K562 (cell line): ENCODE data around the gene CCDC28B. TPM values are rescaled to one million over a fixed set of nuclear protein-coding genes. Genes with fewer than 3 reads are reported as not detected.

Experiments
- ATAC-seq: fragments of 200-7000 bp; cut with Tn5 transposase; 3 replicates; pipeline ENCODE4 v1.9.1; 2020; ENCODE audit warnings: moderate library complexity
- BruUV-seq: library from RNA; stranded (reverse); fragments of 400-500 nt; replicated peaks from 2 replicates; lab custom pipeline; 2021; lab: Mats Ljungman, UMichigan
- CTCF ChIA-PET: fragments of 300-600 bp; formaldehyde crosslinking; extraction: SDS; loops from one replicate; lab custom pipeline; 2021; ENCODE audit warnings: low intra/inter-chr PET ratio; lab: Yijun Ruan, JAX
- POLR2A ChIA-PET: fragments of 300-600, 350-650 bp; sonication (Branson Sonifier 250); formaldehyde crosslinking; extraction: SDS; loops from one replicate; lab custom pipeline; 2021; ENCODE audit warnings: antibody characterized with exemption, inconsistent platforms; lab: Yijun Ruan, JAX
- DNase-seq, 4 experiments: peaks; one replicate each; pipeline versions ENCODE4 v3.0.0 to v3.0.0-alpha.2; 2011 to 2018; ENCODE audit warnings: low spot score in 3 of 4, mixed read lengths in 3 of 4; ENCODE audit errors: extremely low read depth in 1 of 4
- FAIRE-seq: peaks from 2 replicates; lab custom pipeline; 2011; peaks lifted over from hg19 to GRCh38; lab: Jason Lieb, UNC
- H2AFZ ChIP-seq: 2 replicates; pipeline ENCODE4 v1.6.0; 2011; ENCODE audit warnings: low read depth, low read length, control low read depth, inconsistent platforms
- H3K27ac ChIP-seq: fragments of 200-600 bp; 3 replicates; pipeline ENCODE4 v1.8.0; 2011; ENCODE audit warnings: low read depth, mild to moderate bottlenecking, control low read depth, inconsistent platforms, low read length, moderate library complexity, mixed read lengths; ENCODE audit errors: extremely low read depth
- H3K27me3 ChIP-seq, 2 experiments: fragments of 300-600 bp in 1 of 2; 2 replicates in 1 of 2; 3 replicates in 1 of 2; pipeline versions ENCODE4 v1.6.0 to v1.8.0; 2011; ENCODE audit warnings: inconsistent platforms in 2 of 2, low read length in 2 of 2, mild to moderate bottlenecking in 1 of 2, mixed read lengths in 1 of 2, moderate library complexity in 1 of 2; ENCODE audit not compliant: control insufficient read depth in 2 of 2, insufficient read depth in 2 of 2
- H3K36me3 ChIP-seq: fragments of 300-600 bp; 3 replicates; pipeline ENCODE4 v1.8.0; 2011; ENCODE audit warnings: mild to moderate bottlenecking, low read length, inconsistent platforms; ENCODE audit not compliant: control insufficient read depth, insufficient read depth
- H3K4me1 ChIP-seq, 2 experiments: fragments of 200-600 bp in 1 of 2; replicated peaks in 1 of 2; 2 replicates in 1 of 2; 3 replicates in 1 of 2; pipeline versions ENCODE4 v1.5.1 to v1.8.0; 2011; ENCODE audit warnings: inconsistent platforms in 2 of 2, low read length in 2 of 2, mild to moderate bottlenecking in 1 of 2, mixed read lengths in 1 of 2, moderate library complexity in 1 of 2; ENCODE audit not compliant: control insufficient read depth in 2 of 2, insufficient read depth in 2 of 2
- H3K4me2 ChIP-seq: 2 replicates; pipeline ENCODE4 v1.6.1; 2011; ENCODE audit warnings: low read length, control low read depth, inconsistent platforms, mixed read lengths; ENCODE audit not compliant: insufficient read depth
- H3K4me3 ChIP-seq: fragments of 200-600 bp; sonication (generic), shearing (Covaris generic); 2 replicates; pipeline ENCODE4 v1.5.1; 2016; ENCODE audit warnings: control low read depth, inconsistent platforms
- H3K79me2 ChIP-seq: fragments of 200-600 bp; 3 replicates; pipeline ENCODE4 v1.8.0; 2011; ENCODE audit warnings: low read length, inconsistent platforms; ENCODE audit not compliant: control insufficient read depth, insufficient read depth
- H3K9ac ChIP-seq, 2 experiments: 2 replicates each; pipeline versions ENCODE4 v1.6.0 to v1.6.1; 2011; ENCODE audit warnings: low read depth in 2 of 2, low read length in 2 of 2, control low read depth in 1 of 2, inconsistent platforms in 1 of 2, mild to moderate bottlenecking in 1 of 2, mixed read lengths in 1 of 2; ENCODE audit not compliant: insufficient read depth in 1 of 2
- H3K9me1 ChIP-seq: one replicate; pipeline ENCODE4 v1.6.0; 2011; ENCODE audit warnings: inconsistent platforms, mild to moderate bottlenecking, low read length, moderate library complexity; ENCODE audit not compliant: control insufficient read depth, insufficient read depth
- H3K9me3 ChIP-seq: replicated peaks from 2 replicates; pipeline ENCODE4 v1.5.1; 2011; ENCODE audit warnings: low read depth, low read length, inconsistent platforms; ENCODE audit not compliant: control insufficient read depth, insufficient read depth
- H4K20me1 ChIP-seq: replicated peaks from 2 replicates; pipeline ENCODE4 v1.6.1; 2011; ENCODE audit warnings: low read length, inconsistent platforms, mixed read lengths; ENCODE audit not compliant: control insufficient read depth, insufficient read depth
- ARID2 ChIP-seq: fragments of 450-650 bp; IDR thresholded peaks from 2 replicates; pipeline ENCODE4 v1.6.1; 2017; ENCODE audit warnings: antibody characterized with exemption, mild to moderate bottlenecking
- E2F3 ChIP-seq: fragments of 250-450 bp; sonication (Bioruptor Pico); IDR thresholded peaks from 2 replicates; pipeline ENCODE4 v1.4.0; 2020; ENCODE audit warnings: mild to moderate bottlenecking
- GABPA ChIP-seq: fragments of 200-800 bp; sonication (Bioruptor generic); conservative IDR thresholded peaks from 2 replicates; pipeline ENCODE4 v1.6.1; 2016; ENCODE audit warnings: low read depth, missing genetic modification characterization, missing compliant biosample characterization
- GABPB2 ChIP-seq: fragments of 250-450 bp; sonication (Bioruptor Pico); conservative IDR thresholded peaks from 2 replicates; pipeline ENCODE4 v1.5.1; 2021; ENCODE audit warnings: mild to moderate bottlenecking
- HNRNPH1 ChIP-seq: fragments of 200-400 bp; formaldehyde crosslinking; optimal IDR thresholded peaks from 2 replicates; pipeline ENCODE3; 2017; ENCODE audit warnings: low read depth, mild to moderate bottlenecking, low read length, moderate library complexity
- JUNB ChIP-seq: fragments of 450-650 bp; formaldehyde crosslinking; conservative IDR thresholded peaks from 2 replicates; pipeline ENCODE4 v1.4.0; 2020; ENCODE audit warnings: mild to moderate bottlenecking
- PHB ChIP-seq: fragments of 250-450 bp; sonication (Bioruptor Pico); IDR thresholded peaks from 2 replicates; pipeline ENCODE4 v1.5.0; 2021
- PTTG1 ChIP-seq: fragments of 450-650 bp; IDR thresholded peaks from 2 replicates; pipeline ENCODE4 v1.6.1; 2016; ENCODE audit warnings: low read depth, mild to moderate bottlenecking, missing genetic modification characterization, missing compliant biosample characterization
- WGBS: fragments of 100-300 bp; shearing (Covaris generic); methylation state at CpG from one replicate; pipeline ENCODE4 v1.1.6; 2016; ENCODE audit warnings: low coverage, mixed read lengths; ENCODE audit not compliant: insufficient coverage; ENCODE audit errors: missing lambda C conversion rate; 5-methylcytosine and 5-hydroxymethylcytosine counted together
- in situ Hi-C: fragments of 300-500 bp; cut with MboI; formaldehyde crosslinking; loops from 4 replicates; pipeline ENCODE4 v1.15.0; 2018; ENCODE audit warnings: inconsistent platforms, mixed read lengths
- intact Hi-C: fragments of 100-400 bp; cut with micrococcal nuclease; formaldehyde crosslinking; loops from 2 replicates; pipeline ENCODE4 v1.14.2; 2022
- polyA plus RNA-seq, 8 experiments: library from polyadenylated mRNA; depleted of rRNA in 4 of 8; stranded (reverse) in 5 of 8; unstranded in 3 of 8; fragments of >200 nt; fragmentation: Nextera tagmentation in 2 of 8; fragmentation: Illumina TruSeq in 1 of 8; extraction: Ambion mirVana in 2 of 8; extraction: Trizol in 1 of 8; gene quantifications; 2 replicates each; pipeline versions ENCODE4 v1.2.1 to v1.2.3, GENCODE V29; 2011 to 2014; ENCODE audit warnings: inconsistent platforms in 1 of 8, missing spikeins in 1 of 8
- total RNA-seq, 7 experiments: library from RNA; depleted of rRNA in 6 of 7; stranded (reverse); fragments of >200 nt in 6 of 7; fragmentation: Illumina TruSeq in 2 of 7; extraction: Trizol in 2 of 7; gene quantifications; 2 replicates each; pipeline versions ENCODE4 v1.2.1 to v1.2.3, GENCODE V29; 2011 to 2021; ENCODE audit warnings: low replicate concordance in 1 of 7
- TF ChIP-seq, protein P1 (sequence below): fragments of 450-650 bp; formaldehyde crosslinking; IDR thresholded peaks from 2 replicates; pipeline ENCODE4 v1.4.0; 2020; ENCODE audit warnings: mild to moderate bottlenecking, moderate library complexity

CCDC28B gene
- total and polyA plus RNA-seq, 9 of the 15 experiments (the other 6 are each of a cell fraction or from before 2014, with no cell fraction given), result 5.7 to 54.5 (median 31.7) TPM

DNA sequence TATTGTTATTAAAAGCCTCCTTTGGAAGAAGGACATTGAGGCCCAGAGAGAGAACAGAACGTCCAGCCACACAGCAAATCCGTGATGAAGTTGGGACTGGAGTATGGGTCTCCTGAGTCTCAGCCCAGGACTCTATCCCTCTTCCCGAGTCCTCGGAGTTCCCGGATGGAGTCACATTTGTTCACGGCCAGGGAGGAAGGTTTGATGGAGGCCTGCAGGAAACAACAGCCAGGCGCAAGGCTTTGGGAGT is 21.3 kb upstream of the CCDC28B start (continued):
- TF ChIP-seq, protein P1, sequence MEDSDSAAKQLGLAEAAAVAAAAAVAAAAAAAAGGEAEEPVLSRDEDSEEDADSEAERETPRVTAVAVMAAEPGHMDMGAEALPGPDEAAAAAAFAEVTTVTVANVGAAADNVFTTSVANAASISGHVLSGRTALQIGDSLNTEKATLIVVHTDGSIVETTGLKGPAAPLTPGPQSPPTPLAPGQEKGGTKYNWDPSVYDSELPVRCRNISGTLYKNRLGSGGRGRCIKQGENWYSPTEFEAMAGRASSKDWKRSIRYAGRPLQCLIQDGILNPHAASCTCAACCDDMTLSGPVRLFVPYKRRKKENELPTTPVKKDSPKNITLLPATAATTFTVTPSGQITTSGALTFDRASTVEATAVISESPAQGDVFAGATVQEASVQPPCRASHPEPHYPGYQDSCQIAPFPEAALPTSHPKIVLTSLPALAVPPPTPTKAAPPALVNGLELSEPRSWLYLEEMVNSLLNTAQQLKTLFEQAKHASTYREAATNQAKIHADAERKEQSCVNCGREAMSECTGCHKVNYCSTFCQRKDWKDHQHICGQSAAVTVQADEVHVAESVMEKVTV (CRISPR knock-in tag), result peak; percentile 30; the same call in 1 of the 2 replicates
- TF ChIP-seq ARID2, result no peak
- no peak for TF ChIP-seq GABPB2 (CRISPR knock-in tag)
- peak; percentile 77 for TF ChIP-seq PTTG1 (tag)

DNA sequence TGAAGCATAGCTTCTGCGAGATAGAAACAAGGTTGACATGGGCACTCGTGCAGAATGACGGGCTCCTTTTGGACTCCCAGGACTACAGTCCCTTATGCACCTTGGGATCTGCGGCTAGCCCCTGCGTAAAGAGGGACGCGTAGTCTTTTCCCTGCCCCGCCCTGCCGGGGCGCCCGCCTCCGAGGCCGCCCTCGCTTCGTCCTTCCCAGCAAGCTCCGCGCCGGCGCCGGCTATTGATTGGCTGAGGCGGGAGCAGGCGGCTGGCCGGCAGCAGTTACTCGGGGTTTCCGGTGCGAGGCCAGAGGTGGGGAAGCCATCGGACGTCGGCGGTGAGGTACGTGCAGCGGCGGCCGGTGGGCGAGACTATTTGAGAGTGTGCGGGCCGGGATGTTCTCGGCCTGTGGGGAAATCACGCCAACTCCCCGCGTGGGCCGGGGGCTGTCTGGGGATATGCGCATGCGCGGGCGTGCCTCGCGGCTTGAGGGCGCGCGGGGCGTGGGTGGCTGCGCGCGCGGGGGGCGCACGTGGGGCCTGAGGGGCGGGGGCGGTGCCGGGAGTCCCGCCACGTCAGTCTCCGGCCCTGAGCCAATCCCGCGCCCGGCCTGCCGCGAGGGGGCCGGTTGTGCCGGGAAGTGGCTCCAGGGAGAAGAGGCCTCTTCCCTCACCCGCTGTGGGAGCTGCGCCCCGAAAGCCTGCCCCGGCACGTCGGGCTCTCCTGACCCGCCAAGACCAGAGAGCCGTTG is 20.8 kb upstream of the CCDC28B start, which contains the start of gene TXLNA:
Gene TXLNA (plus strand): TSS at position 233 of the 743 bp plus-strand sequence. CDS start 671 bp downstream, outside the sequence.
- Histone ChIP-seq H3K79me2 (peaks cover 49% of the 10 kb centered on the region), H3K9me1 (peaks cover 4% of the 10 kb centered on the region), H4K20me1 (no peaks in the 10 kb centered on the region; the same call in 1 of the 2 replicates), H3K36me3 (peaks cover 39% of the 10 kb centered on the region), H3K9ac (peak within 1 kb of the TSS; percentile 94 to 97), H3K27me3 (no peaks in the 10 kb centered on the region), H3K9me3 (no peaks in the 10 kb centered on the region), H3K27ac (peak within 1 kb of the TSS; percentile 89), H3K4me1 (peaks cover 25 to 30% of the 10 kb centered on the region in 2 experiments), H3K4me2 (peak within 1 kb of the TSS; percentile 92), H2AFZ (peak within 1 kb of the TSS; percentile 97), H3K4me3 (peak within 1 kb of the TSS; percentile 77)
- under 1% methylated on average over 69 of the region's 79 CpGs for WGBS
- POLR2A ChIA-PET, result interaction anchor here (0.6 to 11.6 kb wide), 31 partner anchors 8 to 1992 kb away, joined by 3 to 201 read pairs (median 3); partner anchors contain the start of genes CCDC28B, HDAC1, KPNA6 and MARCKSL1
- DNase-seq, result peak; percentile 98 to 99 (median 99)
- no TSS peak for BruUV-seq
- intact Hi-C loops (loop anchor here (2.0 to 10.0 kb wide), 4 partner anchors 52 to 165 kb away; partner anchors contain the start of genes KHDRBS1, KPNA6 and TMEM39B), in situ Hi-C loops (no loop called here)
- peak; percentile 95 for ATAC-seq
- CTCF ChIA-PET, result interaction anchor here (0.7 to 1.2 kb wide), 2 partner anchors 11 to 49 kb away, joined by 3 read pairs; no protein-coding TSS in a partner anchor
- peak; percentile 88 for FAIRE-seq
- TF ChIP-seq PHB, result peak; percentile 78
- TF ChIP-seq E2F3, result peak; percentile 70
- TF ChIP-seq HNRNPH1, result no peak
- peak; percentile 93 for TF ChIP-seq GABPA
- TF ChIP-seq JUNB, result no peak
